ENCODE measurements around the gene HEXIM1. TPM values are rescaled to one million over a fixed set of nuclear protein-coding genes. Genes with fewer than 3 reads are reported as not detected.

Gene HEXIM1
- total RNA-seq, 4 donors from 2014 or later: 26.3 to 79.6 (median 36.9) TPM

- intact Hi-C loops (cut with DNase I; ENCODE audit: low total_unique reads): no loop called here
- ATAC-seq (no peak), DNase-seq (no peak)
- no peaks in the 10 kb centered on the region for H3K27me3 ChIP-seq
- in situ Hi-C loops (cut with MboI; ENCODE audit: low sequenced_read_pairs in 4 of 4): loop anchor here in 2 of 4 donors (10.0 to 25.0 kb wide), 2 partner anchors 177 to 190 kb away; partner anchors contain the start of gene GFAP (in 1 of the 2)
- H3K36me3 ChIP-seq: peaks cover 0 to 84% of the 10 kb centered on the region in 2 donors
- no peak overlapping the region for H3K4me3 ChIP-seq
- H3K4me1 ChIP-seq: peaks cover 55 to 76% of the 10 kb centered on the region in 2 donors
- no peaks in the 10 kb centered on the region for H3K9me3 ChIP-seq
- H3K27ac ChIP-seq: peak overlapping the region; percentile 16 to 96 (median 74)
- TF ChIP-seq, protein P1, sequence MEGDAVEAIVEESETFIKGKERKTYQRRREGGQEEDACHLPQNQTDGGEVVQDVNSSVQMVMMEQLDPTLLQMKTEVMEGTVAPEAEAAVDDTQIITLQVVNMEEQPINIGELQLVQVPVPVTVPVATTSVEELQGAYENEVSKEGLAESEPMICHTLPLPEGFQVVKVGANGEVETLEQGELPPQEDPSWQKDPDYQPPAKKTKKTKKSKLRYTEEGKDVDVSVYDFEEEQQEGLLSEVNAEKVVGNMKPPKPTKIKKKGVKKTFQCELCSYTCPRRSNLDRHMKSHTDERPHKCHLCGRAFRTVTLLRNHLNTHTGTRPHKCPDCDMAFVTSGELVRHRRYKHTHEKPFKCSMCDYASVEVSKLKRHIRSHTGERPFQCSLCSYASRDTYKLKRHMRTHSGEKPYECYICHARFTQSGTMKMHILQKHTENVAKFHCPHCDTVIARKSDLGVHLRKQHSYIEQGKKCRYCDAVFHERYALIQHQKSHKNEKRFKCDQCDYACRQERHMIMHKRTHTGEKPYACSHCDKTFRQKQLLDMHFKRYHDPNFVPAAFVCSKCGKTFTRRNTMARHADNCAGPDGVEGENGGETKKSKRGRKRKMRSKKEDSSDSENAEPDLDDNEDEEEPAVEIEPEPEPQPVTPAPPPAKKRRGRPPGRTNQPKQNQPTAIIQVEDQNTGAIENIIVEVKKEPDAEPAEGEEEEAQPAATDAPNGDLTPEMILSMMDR (IDR thresholded peaks at IDR 0.05 in 4 of 5, conservative IDR thresholded peaks at IDR 0.05 in 1 of 5): no peak
- no peak for TF ChIP-seq POLR2A (IDR thresholded peaks at IDR 0.05)
Measured at GRCh38 chr17:45101883-45102811, 46.1 kb upstream of the HEXIM1 start.

- Histone ChIP-seq H3K4me3 (no peak overlapping the region), H3K36me3 (peaks cover 0 to 78% of the 10 kb centered on the region in 2 donors), H3K4me1 (peaks cover 59 to 83% of the 10 kb centered on the region in 2 donors), H3K27me3 (no peaks in the 10 kb centered on the region), H3K27ac (peak overlapping the region; percentile 9 to 96 (median 74)), H3K9me3 (no peaks in the 10 kb centered on the region)
- DNase-seq (no peak), ATAC-seq (no peak)
- TF ChIP-seq, protein P1 (IDR thresholded peaks at IDR 0.05 in 4 of 5, conservative IDR thresholded peaks at IDR 0.05 in 1 of 5): no peak
- intact Hi-C loops (cut with DNase I; ENCODE audit: low total_unique reads): no loop called here
- in situ Hi-C loops (cut with MboI; ENCODE audit: low sequenced_read_pairs in 4 of 4): loop anchor here in 2 of 4 donors (10.0 to 25.0 kb wide), 2 partner anchors 178 to 191 kb away; partner anchors contain the start of gene GFAP (in 1 of the 2)
Measured at GRCh38 chr17:45102856-45103255, 45.4 kb upstream of the HEXIM1 start.

GRCh38 chr17:45103269-45103795, 44.9 kb upstream of the HEXIM1 start:
- H3K36me3 ChIP-seq: peaks cover 0 to 73% of the 10 kb centered on the region in 2 donors
- H3K27ac ChIP-seq: peak overlapping the region; percentile 9 to 96 (median 74)
- intact Hi-C loops (cut with DNase I; ENCODE audit: low total_unique reads): no loop called here
- TF ChIP-seq, protein P1 (IDR thresholded peaks at IDR 0.05 in 4 of 5, conservative IDR thresholded peaks at IDR 0.05 in 1 of 5): no peak
- TF ChIP-seq POLR2A (IDR thresholded peaks at IDR 0.05): no peak
- in situ Hi-C loops (cut with MboI; ENCODE audit: low sequenced_read_pairs in 4 of 4): loop anchor here in 2 of 4 donors (10.0 to 25.0 kb wide), 2 partner anchors 179 to 191 kb away; partner anchors contain the start of gene GFAP (in 1 of the 2)
- DNase-seq: peak in 1 of 2 donors; percentile 66
- H3K9me3 ChIP-seq: no peaks in the 10 kb centered on the region
- peak; percentile 47 to 51 for ATAC-seq
- H3K27me3 ChIP-seq: no peaks in the 10 kb centered on the region
- H3K4me1 ChIP-seq: peaks cover 58 to 83% of the 10 kb centered on the region in 2 donors
- no peak overlapping the region for H3K4me3 ChIP-seq

- in situ Hi-C loops (cut with MboI; ENCODE audit: low sequenced_read_pairs in 4 of 4): loop anchor here in 2 of 4 donors (10.0 to 25.0 kb wide), 2 partner anchors 179 to 192 kb away; partner anchors contain the start of gene GFAP (in 1 of the 2)
Measured at GRCh38 chr17:45104029-45104428, 44.2 kb upstream of the HEXIM1 start.

More at GRCh38 chr17:45104029-45104428, 44.2 kb upstream of the HEXIM1 start:
- DNase-seq (no peak), ATAC-seq (peak in 1 of 2 donors; percentile 21)
- Histone ChIP-seq H3K27me3 (no peaks in the 10 kb centered on the region), H3K4me3 (no peak overlapping the region), H3K9me3 (no peaks in the 10 kb centered on the region), H3K4me1 (peaks cover 54 to 83% of the 10 kb centered on the region in 2 donors), H3K36me3 (peaks cover 0 to 69% of the 10 kb centered on the region in 2 donors), H3K27ac (peak overlapping the region in 3 of 4 donors; percentile 59 to 96 (median 88))
- TF ChIP-seq, protein P1 (IDR thresholded peaks at IDR 0.05 in 4 of 5, conservative IDR thresholded peaks at IDR 0.05 in 1 of 5): no peak
- no peak for TF ChIP-seq POLR2A (IDR thresholded peaks at IDR 0.05)
- intact Hi-C loops (cut with DNase I; ENCODE audit: low total_unique reads): no loop called here

Measured in gastrocnemius medialis (tissue), 4 donors.